NCI-H2081 (cell line): Measurements from ENCODE around the gene FAM3B.

Source experiments
- DNase-seq, 2 experiments: peaks; one replicate each; lab custom pipeline; 2025; lab: John Stamatoyannopoulos, UW

Gene FAM3B

GRCh38 chr21:41319273-41319672 is 2.7 kb downstream of the FAM3B start:
- DNase-seq = no peak

GRCh38 chr21:41321211-41321907 is 4.8 kb downstream of the FAM3B start:
- no peak for DNase-seq

DNA sequence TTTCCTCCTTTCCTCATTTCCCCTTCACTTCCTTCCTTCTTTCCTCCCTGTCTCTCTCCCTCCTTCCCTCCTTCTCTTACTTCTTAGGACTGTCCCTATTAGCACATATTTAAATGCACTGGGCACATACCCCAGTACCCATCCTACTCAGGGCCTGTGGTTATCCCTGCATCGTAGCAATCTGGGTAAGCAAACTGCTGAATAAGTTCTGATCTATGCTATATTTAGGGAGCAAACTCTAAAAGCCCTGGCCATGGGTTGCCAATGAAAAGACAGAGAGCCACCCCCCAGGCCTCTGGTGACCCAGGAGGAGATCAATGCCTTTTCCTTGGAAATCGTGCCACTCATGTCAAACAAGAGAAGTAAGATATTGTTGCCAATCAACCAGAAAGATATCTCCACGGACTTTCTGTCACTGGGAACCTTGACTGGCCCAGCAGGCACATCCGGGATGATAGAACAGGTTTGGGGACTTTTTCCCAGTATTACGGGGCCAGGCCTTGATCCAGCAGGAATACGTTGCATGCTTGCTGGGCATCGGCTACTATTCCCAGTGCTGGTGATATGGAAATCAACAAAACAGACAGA is 5.4 kb downstream of the FAM3B start:
- DNase-seq = no peak

- DNase-seq = no peak
These were observed 6.1 kb downstream of the FAM3B start for GRCh38 chr21:41322496-41323382.

GRCh38 chr21:41325138-41325912 is 8.7 kb downstream of the FAM3B start:
- no peak for DNase-seq

- DNase-seq = no peak
These were observed 9.9 kb downstream of the FAM3B start for GRCh38 chr21:41326414-41327080.

DNA sequence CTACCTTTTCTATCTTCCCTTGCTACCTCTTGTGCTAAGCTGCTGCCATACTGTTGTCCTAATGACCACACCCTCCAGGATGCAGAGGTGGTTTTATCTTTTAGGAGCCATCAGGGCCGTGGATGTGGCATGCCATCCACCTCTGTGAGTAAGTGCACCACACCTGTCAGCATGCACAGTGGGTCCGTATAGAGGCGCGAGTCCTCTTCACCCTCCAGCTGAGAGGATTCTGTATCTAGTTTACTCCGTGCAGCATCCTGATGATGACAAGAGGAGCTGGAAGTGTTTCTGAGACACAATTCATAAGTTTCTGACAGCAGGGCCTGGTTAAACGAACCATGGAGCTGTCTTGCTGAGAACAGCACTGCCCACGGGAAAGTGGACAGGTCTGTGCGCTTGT is 11.2 kb downstream of the FAM3B start:
- DNase-seq = no peak

DNA sequence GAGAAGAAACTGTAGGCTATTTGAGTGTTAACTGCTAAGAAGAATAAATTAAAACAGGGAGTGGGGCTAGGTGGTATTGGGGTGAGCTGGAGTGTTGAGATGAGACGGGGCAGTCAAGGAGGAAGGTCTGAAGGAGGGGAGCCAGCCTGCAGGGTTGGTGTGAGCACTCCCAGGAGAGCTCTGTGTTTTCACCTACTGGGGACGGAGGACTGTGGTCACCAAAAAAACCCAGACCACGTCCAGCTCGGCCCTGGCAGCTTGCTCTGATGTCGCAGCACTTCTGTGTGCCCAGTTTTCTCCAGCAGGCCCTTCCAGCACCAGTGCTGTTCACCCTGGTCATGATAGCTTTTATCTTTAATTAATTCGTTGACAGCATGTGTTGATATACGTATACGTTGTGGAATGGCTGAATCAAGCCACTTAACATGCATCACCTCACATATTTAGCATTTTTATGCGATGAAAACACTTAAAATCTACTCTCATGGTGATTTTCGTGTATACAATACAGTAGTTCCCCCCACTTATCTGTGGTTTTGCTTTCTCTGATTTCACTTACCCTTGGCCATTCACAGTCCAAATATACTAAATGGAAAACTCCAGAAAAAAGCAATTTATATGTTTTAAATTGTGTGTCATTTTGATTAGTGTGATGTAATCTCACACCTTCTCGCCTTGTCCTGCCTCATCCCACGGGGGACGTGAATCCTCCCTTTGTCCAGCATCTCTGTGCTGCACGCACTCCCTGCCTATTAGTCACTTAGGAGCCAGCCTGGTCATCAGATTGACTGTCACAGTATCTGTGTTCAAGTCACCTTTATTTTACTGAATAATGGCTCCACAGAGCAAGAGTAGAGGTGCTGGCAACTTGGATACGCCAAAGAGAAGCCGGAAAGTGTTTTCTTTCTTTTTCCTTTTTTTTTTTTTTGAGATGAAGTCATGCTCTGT is 12.3 kb downstream of the FAM3B start:
- DNase-seq = no peak

DNA sequence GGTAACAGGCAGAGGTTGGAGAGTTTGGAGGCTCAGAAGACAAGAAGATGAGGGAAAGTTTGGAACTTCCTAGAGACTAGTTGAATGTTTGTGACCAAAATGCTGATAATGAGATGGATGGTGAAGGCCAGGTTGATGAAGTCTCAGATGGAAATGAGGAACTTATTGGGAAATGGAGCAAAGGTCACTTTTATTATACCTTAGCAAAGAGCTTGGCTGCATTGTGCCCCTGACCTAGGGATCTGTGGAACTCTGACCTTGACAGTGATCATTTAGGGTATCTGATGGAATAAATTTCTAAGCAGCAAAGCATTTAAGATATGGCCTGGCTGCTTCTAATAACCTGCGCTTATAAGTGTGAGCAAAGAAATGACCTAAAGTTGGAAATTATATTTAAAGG is 17.2 kb downstream of the FAM3B start:
- no peak for DNase-seq

GRCh38 chr21:41337515-41337914 is 20.9 kb downstream of the FAM3B start:
- no peak for DNase-seq

- no peak for DNase-seq
These were observed 21.9 kb downstream of the FAM3B start for GRCh38 chr21:41338455-41338854.

DNA sequence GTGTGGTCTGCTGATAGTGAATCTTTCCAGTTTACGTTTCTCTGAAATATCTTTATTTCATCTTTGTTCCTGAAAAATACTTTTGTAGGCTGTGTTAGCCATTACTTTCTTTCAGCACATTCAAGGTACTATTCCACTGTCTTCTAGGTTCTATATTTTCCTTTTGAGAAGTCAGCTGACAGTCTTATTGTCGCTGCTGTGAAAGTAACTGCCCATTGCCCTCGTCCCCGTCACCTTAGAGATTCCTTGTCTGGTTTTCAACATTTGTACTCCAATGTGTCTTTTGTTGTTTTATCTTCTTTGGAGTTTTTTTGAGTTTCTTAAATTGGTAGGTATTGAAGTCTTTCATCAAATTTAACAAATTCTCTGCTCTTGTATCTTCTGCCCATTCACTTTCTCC is 25.4 kb downstream of the FAM3B start:
- DNase-seq = no peak

GRCh38 chr21:41344146-41344545 is 27.5 kb downstream of the FAM3B start:
- no peak for DNase-seq

GRCh38 chr21:41345356-41345755 is 28.8 kb downstream of the FAM3B start:
- no peak for DNase-seq

DNA sequence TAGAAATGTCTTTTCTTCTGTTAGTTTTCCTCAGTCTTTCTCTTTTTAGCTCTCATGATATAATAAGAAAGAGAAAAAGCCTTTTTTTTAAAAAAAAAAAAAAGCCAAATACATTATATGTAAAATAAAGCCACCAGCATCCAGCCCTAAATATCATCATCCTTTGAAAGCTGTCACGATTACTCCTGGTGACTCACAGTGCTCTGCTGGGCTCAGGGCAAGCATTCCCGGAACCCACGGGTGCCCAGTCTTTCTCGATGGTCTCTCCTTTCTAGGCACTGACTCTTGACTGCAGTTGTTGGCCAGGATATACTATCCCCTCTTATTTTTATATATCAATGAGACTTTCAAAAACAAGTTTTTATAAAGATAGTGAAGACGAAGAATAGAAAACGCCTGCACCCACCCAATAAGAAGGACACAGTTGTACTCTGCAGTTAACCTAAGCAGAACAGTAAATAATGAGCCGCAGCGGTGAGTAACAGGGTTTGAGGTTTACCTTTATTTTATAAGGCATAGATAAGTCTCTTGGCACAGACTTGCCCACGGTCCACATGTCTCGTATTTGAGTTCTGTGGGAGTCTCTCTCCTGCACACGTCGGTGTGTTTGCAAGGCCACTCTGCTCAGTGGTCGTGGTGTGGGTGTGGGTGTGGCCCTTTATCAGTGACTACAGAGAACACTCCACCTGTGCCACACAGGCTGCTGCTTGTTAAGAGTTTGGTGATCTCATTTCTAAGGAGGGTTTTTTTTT is 29.5 kb downstream of the FAM3B start:
- no peak for DNase-seq

- DNase-seq = no peak
These were observed 30.2 kb downstream of the FAM3B start for GRCh38 chr21:41346758-41347157.

DNA sequence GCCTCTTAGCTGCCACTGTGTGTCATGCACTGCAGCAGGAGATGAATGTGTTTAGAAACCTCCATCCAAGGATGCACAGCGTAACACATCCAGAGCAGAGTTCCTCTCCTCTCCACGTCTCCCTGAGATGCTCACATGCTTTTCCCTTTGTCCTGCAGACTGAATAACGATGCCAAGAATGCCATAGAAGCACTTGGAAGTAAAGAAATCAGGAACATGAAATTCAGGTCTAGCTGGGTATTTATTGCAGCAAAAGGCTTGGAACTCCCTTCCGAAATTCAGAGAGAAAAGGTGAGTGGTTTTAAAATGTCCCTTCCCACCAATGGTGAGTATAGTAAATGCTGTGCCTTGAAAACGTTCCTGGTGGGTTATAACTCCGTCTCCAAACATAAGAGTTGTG is 31.8 kb downstream of the FAM3B start:
- DNase-seq = no peak

- DNase-seq = no peak
These were observed 32.5 kb downstream of the FAM3B start for GRCh38 chr21:41349126-41349525.

DNA sequence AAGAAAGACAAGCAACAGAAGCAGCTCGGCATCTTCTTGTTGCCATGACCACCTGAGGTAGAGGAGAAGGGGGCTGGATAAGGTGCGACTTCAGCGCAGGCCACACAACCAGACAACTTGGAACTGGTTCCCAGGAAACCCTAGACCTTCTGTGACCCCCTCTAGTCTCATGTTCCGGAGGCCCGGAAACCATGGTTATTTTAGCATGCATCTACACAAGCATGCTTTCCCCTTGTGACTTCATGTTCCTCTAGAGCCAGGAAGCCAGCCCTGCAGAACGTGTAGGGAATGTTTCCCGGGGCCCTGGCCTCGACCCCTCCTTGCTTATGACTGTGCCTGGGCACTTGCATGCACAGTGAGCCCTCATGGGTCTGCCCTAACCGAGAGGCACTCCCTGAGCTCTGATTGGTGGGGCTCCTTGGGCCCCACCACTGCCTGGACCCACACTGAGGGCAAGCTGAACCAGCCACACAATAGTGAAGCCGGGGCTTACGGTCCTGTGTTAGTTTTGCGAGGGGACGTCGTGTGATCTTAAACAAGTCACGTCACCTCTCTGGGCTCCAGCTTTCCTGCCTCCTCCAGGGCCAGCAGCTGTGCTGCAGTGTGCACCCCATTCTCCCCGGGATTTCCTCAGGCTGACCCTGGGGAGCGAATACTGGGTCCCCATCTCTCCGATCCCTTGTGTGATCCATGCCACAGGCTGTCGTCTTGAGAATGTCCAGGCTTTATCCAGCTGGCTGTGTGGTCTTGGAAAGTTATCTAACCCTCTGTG is 33.2 kb downstream of the FAM3B start:
- DNase-seq = no peak
